ENCODE results near the gene SLC17A7.

Gene SLC17A7

DNA sequence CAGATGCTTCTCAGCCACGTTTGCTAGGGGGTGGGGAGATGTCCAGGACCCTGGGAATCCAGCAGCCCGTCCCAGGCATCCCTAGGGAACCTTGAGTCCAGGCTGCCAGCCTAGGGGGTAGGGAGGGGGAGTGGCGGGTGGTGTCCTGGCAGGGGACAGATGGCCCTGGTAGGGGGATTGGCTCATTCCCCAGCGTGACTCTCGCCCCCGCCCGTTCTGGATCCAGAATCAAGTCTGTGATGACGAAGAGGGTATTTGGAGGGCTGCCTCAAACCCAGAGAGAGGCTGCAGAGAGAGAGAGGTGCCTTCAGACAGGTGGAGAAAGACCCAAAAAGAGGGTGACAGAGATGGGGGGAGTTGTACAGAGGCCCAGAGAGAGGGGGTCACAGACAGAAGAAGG lies 4.1 kb downstream of the SLC17A7 start:
- TF ChIP-seq POLR2AphosphoS5 (IDR thresholded peaks at IDR 0.05; ENCODE audit: low read depth, low read length) (no peak), FOXP2 (optimal IDR thresholded peaks at IDR 0.05; ENCODE audit: borderline replicate concordance, extremely low read depth, extremely low read length, insufficient read depth) (no peak), TAF1 (IDR thresholded peaks at IDR 0.05; ENCODE audit: borderline replicate concordance, insufficient read depth, low read length) (no peak), SIN3A (IDR thresholded peaks at IDR 0.05; ENCODE audit: borderline replicate concordance, insufficient read depth, low read length) (no peak)
- TF ChIP-seq, protein P1, sequence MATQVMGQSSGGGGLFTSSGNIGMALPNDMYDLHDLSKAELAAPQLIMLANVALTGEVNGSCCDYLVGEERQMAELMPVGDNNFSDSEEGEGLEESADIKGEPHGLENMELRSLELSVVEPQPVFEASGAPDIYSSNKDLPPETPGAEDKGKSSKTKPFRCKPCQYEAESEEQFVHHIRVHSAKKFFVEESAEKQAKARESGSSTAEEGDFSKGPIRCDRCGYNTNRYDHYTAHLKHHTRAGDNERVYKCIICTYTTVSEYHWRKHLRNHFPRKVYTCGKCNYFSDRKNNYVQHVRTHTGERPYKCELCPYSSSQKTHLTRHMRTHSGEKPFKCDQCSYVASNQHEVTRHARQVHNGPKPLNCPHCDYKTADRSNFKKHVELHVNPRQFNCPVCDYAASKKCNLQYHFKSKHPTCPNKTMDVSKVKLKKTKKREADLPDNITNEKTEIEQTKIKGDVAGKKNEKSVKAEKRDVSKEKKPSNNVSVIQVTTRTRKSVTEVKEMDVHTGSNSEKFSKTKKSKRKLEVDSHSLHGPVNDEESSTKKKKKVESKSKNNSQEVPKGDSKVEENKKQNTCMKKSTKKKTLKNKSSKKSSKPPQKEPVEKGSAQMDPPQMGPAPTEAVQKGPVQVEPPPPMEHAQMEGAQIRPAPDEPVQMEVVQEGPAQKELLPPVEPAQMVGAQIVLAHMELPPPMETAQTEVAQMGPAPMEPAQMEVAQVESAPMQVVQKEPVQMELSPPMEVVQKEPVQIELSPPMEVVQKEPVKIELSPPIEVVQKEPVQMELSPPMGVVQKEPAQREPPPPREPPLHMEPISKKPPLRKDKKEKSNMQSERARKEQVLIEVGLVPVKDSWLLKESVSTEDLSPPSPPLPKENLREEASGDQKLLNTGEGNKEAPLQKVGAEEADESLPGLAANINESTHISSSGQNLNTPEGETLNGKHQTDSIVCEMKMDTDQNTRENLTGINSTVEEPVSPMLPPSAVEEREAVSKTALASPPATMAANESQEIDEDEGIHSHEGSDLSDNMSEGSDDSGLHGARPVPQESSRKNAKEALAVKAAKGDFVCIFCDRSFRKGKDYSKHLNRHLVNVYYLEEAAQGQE (IDR thresholded peaks at IDR 0.05; ENCODE audit: insufficient read depth in 1 of 2, low read depth in 2 of 2, low read length in 2 of 2): no peak

DNA sequence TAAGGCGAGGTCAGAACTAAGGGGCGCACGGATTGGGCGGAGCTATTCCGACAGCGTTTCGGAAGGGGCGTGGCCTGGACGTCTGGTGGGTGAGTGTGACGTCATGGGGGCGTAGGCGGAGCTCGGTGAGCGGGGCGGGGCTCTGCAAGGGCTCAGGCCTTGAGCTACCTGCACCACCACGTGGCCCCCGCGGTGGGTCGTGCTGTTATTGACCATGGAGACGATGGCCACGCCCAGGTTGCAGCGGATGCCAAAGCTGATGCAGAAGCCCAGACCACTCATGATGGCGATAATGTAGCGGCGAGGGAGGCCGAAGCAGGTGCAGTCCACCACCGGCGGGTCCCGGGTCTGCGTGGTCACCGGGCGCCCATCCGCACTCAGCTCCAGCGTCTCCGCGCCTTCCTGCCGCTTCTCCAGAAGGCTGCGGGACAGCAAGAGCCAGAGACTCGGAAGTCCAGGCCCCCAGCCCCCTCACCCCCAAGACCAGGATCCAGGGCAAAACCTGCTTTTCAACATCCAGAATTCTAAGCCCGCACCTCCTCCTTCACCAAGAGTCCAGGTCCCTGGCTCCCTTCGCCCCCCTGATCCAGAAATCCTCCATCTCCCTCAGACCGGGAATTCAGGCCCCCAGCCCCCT lies 4.8 kb downstream of the SLC17A7 start:
- TF ChIP-seq TAF1 (IDR thresholded peaks at IDR 0.05; ENCODE audit: borderline replicate concordance, insufficient read depth, low read length): no peak
- TF ChIP-seq, protein P1 (IDR thresholded peaks at IDR 0.05; ENCODE audit: insufficient read depth in 1 of 2, low read depth in 2 of 2, low read length in 2 of 2): no peak
- TF ChIP-seq SIN3A (IDR thresholded peaks at IDR 0.05; ENCODE audit: borderline replicate concordance, insufficient read depth, low read length): no peak
- no peak for TF ChIP-seq FOXP2 (optimal IDR thresholded peaks at IDR 0.05; ENCODE audit: borderline replicate concordance, extremely low read depth, extremely low read length, insufficient read depth)
- no peak for TF ChIP-seq POLR2AphosphoS5 (IDR thresholded peaks at IDR 0.05; ENCODE audit: low read depth, low read length)

- TF ChIP-seq POLR2AphosphoS5 (IDR thresholded peaks at IDR 0.05; ENCODE audit: low read depth, low read length): no peak
- no peak for TF ChIP-seq SIN3A (IDR thresholded peaks at IDR 0.05; ENCODE audit: borderline replicate concordance, insufficient read depth, low read length)
- TF ChIP-seq TAF1 (IDR thresholded peaks at IDR 0.05; ENCODE audit: borderline replicate concordance, insufficient read depth, low read length): no peak
- TF ChIP-seq FOXP2 (optimal IDR thresholded peaks at IDR 0.05; ENCODE audit: borderline replicate concordance, extremely low read depth, extremely low read length, insufficient read depth): no peak
- TF ChIP-seq, protein P1 (IDR thresholded peaks at IDR 0.05; ENCODE audit: insufficient read depth in 1 of 2, low read depth in 2 of 2, low read length in 2 of 2): no peak
Observed at GRCh38 chr19:49435670-49436069, 5.7 kb downstream of the SLC17A7 start.

DNA sequence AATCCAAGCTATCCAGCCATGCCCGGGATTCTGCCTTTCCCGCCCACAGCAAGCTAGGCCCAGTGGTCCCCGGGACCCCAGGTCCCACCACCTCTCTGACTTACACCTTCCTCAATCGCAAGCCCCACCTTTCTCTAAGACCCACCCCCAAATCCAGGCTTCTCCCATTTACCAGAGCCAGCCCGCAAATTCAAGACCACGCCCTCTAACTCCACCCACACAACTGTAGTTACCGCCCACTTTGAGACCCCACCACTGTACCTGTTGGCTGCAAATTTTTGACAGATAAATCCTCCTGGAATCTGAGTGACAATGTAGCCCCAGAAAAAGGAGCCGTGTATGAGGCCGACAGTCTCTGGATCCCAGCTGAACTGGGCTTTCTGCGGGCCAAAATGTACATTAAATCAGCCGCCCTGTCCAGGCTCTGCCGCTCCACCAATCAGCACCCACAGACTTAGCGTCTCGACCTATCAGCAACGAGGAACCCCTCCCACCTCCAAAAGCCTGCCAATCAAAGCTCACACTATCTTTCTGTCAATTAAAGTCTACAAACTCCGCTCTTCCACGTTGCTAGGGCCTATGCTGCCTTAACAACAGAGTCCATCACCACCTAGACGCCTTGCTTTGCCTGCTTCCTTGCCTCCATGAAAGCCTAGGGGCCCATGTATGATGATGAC lies 6.3 kb downstream of the SLC17A7 start:
- no peak for TF ChIP-seq SIN3A (IDR thresholded peaks at IDR 0.05; ENCODE audit: borderline replicate concordance, insufficient read depth, low read length)
- TF ChIP-seq TAF1 (IDR thresholded peaks at IDR 0.05; ENCODE audit: borderline replicate concordance, insufficient read depth, low read length): no peak
- TF ChIP-seq, protein P1 (IDR thresholded peaks at IDR 0.05; ENCODE audit: insufficient read depth in 1 of 2, low read depth in 2 of 2, low read length in 2 of 2): no peak
- no peak for TF ChIP-seq FOXP2 (optimal IDR thresholded peaks at IDR 0.05; ENCODE audit: borderline replicate concordance, extremely low read depth, extremely low read length, insufficient read depth)

All from PFSK-1 (cell line).